Measurements from ENCODE around the gene FAM187B.
A peak's percentile ranks its signal among the peaks of the same experiment; 100 is the strongest.
"Not testable (repeated sequence)": the region's sequence is repeated elsewhere in the genome, so short reads cannot be mapped to it uniquely, and the experiment has no call there.

Gene FAM187B

GRCh38 chr19:35226748-35227147 is 1.8 kb downstream of the FAM187B start:
- no peak for DNase-seq (ENCODE audit: low read depth)
- H3K4me3 ChIP-seq (ENCODE audit: low read length), result no peak overlapping the region
- no peak for TF ChIP-seq CTCF (conservative IDR thresholded peaks at IDR 0.05; ENCODE audit: low read length)

GRCh38 chr19:35225951-35226350 is 2.6 kb downstream of the FAM187B start:
- no peak for TF ChIP-seq CTCF (conservative IDR thresholded peaks at IDR 0.05; ENCODE audit: low read length)
- H3K4me3 ChIP-seq (ENCODE audit: low read length), result no peak overlapping the region
- DNase-seq (ENCODE audit: low read depth), result no peak

GRCh38 chr19:35224681-35225571 is 3.6 kb downstream of the FAM187B start:
- TF ChIP-seq CTCF (conservative IDR thresholded peaks at IDR 0.05; ENCODE audit: low read length), result no peak
- DNase-seq (ENCODE audit: low read depth), result no peak
- H3K4me3 ChIP-seq (ENCODE audit: low read length), result no peak overlapping the region

- no peak for TF ChIP-seq CTCF (conservative IDR thresholded peaks at IDR 0.05; ENCODE audit: low read length)
- no peak overlapping the region for H3K4me3 ChIP-seq (ENCODE audit: low read length)
- DNase-seq (ENCODE audit: low read depth), result peak; percentile 86
These were observed 4.6 kb downstream of the FAM187B start for GRCh38 chr19:35223862-35224505.

GRCh38 chr19:35223084-35223790 is 5.3 kb downstream of the FAM187B start:
- DNase-seq (ENCODE audit: low read depth), result no peak
- no peak overlapping the region for H3K4me3 ChIP-seq (ENCODE audit: low read length)
- no peak for TF ChIP-seq CTCF (conservative IDR thresholded peaks at IDR 0.05; ENCODE audit: low read length)

- no peak for DNase-seq (ENCODE audit: low read depth)
- H3K4me3 ChIP-seq (ENCODE audit: low read length), result no peak overlapping the region
- no peak for TF ChIP-seq CTCF (conservative IDR thresholded peaks at IDR 0.05; ENCODE audit: low read length)
These were observed 6.0 kb downstream of the FAM187B start for GRCh38 chr19:35222373-35223015.

- DNase-seq (ENCODE audit: low read depth), result not testable (repeated sequence)
These were observed 7.5 kb downstream of the FAM187B start for GRCh38 chr19:35220973-35221590.

More at GRCh38 chr19:35220973-35221590, 7.5 kb downstream of the FAM187B start:
- H3K4me3 ChIP-seq (ENCODE audit: low read length), result not testable (repeated sequence)
